CD4-positive, alpha-beta T cell (primary cell): Measurements from ENCODE around the gene EGFR. TPM values are rescaled to one million over a fixed set of nuclear protein-coding genes. Genes with fewer than 3 reads are reported as not detected.

Experiments used
- ATAC-seq: fragments of 200-7000 bp; cut with Tn5 transposase; one replicate; pipeline ENCODE4 v1.10.0; 2022; ENCODE audit warnings: mild to moderate bottlenecking; ENCODE audit not compliant: poor library complexity
- CTCF ChIA-PET: fragments of 350-600 bp; sonication (Branson Sonifier 250); formaldehyde crosslinking; loops from one replicate; lab custom pipeline; 2021; ENCODE audit warnings: antibody characterized with exemption, inconsistent platforms; lab: Charles Lee
- POLR2A ChIA-PET: fragments of 350-600 bp; sonication (Branson Sonifier 250); formaldehyde crosslinking; loops from one replicate; lab custom pipeline; 2021; ENCODE audit warnings: antibody characterized with exemption, inconsistent platforms; lab: Charles Lee
- DNase-seq, 14 experiments: peaks; one replicate each; pipeline ENCODE4 v3.0.0-alpha.2; 2013 to 2020; ENCODE audit warnings: mixed read lengths in 2 of 14
- H3K27ac ChIP-seq, 2 donors: one replicate each; pipeline versions ENCODE4 v1.5.1 to v1.7.0; 2013; ENCODE audit warnings: low read length in 2 of 2, low read depth in 1 of 2, mild to moderate bottlenecking in 1 of 2
- H3K27me3 ChIP-seq, 2 experiments: 1 replicate in 1 of 2; 2 replicates in 1 of 2; pipeline versions ENCODE4 v1.6.1 to v1.7.0; 2013; ENCODE audit warnings: low read length in 2 of 2, control low read depth in 1 of 2, mild to moderate bottlenecking in 1 of 2, moderate library complexity in 1 of 2; ENCODE audit not compliant: insufficient read depth in 2 of 2, control insufficient read depth in 1 of 2
- H3K36me3 ChIP-seq: one replicate; pipeline ENCODE4 v1.6.1; 2013; ENCODE audit warnings: low read length, control low read depth; ENCODE audit not compliant: insufficient read depth
- H3K4me1 ChIP-seq: one replicate; pipeline ENCODE4 v1.6.1; 2013; ENCODE audit warnings: low read length, control low read depth; ENCODE audit not compliant: insufficient read depth
- H3K4me3 ChIP-seq: one replicate; pipeline ENCODE4 v1.5.1; 2013; ENCODE audit warnings: mild to moderate bottlenecking, low read length, moderate library complexity
- H3K9me3 ChIP-seq, 2 experiments: 1 replicate in 1 of 2; 2 replicates in 1 of 2; pipeline versions ENCODE4 v1.6.1 to v1.7.0; 2013; ENCODE audit warnings: low read length in 2 of 2, mild to moderate bottlenecking in 2 of 2, control low read depth in 1 of 2, moderate library complexity in 1 of 2; ENCODE audit not compliant: control insufficient read depth in 1 of 2, insufficient read depth in 1 of 2
- H3K27ac Mint-ChIP-seq: one replicate; pipeline ENCODE4 v1.8.0; 2020; ENCODE audit warnings: mixed read lengths
- H3K27me3 Mint-ChIP-seq: one replicate; pipeline ENCODE4 v1.8.0; 2021; ENCODE audit warnings: mixed read lengths
- H3K36me3 Mint-ChIP-seq: one replicate; pipeline ENCODE4 v1.8.0; 2021; ENCODE audit warnings: low read depth, mixed read lengths
- H3K4me1 Mint-ChIP-seq: one replicate; pipeline ENCODE4 v1.8.0; 2021; ENCODE audit warnings: low read depth, mixed read lengths
- H3K4me3 Mint-ChIP-seq: one replicate; pipeline ENCODE4 v1.8.0; 2020; ENCODE audit warnings: mild to moderate bottlenecking, mixed read lengths
- H3K9me3 Mint-ChIP-seq: one replicate; pipeline ENCODE4 v1.8.0; 2020; ENCODE audit warnings: mixed read lengths
- intact Hi-C, 2 experiments: fragments of 100-400 bp; cut with DNase I in 1 of 2; cut with micrococcal nuclease in 1 of 2; formaldehyde crosslinking; loops; one replicate each; pipeline versions ENCODE4 v1.15.1 to v1.9.0; 2023 to 2025; cut with DNase I, micrococcal nuclease
- total RNA-seq, 174 experiments: library from RNA in 2 of 174; stranded (reverse) in 2 of 174; gene quantifications; one replicate each; pipeline ENCODE4 v1.2.3 and lab custom pipeline; 2021 to 2026
- TF ChIP-seq, protein P1 (sequence below): fragments of 200-600 bp; IDR thresholded peaks from one replicate; pipeline ENCODE4 v1.8.0; 2022; ENCODE audit warnings: antibody characterized with exemption, mild to moderate bottlenecking

EGFR gene
- total RNA-seq, 2 experiments from 2014 or later, result not detected

- H3K27ac Mint-ChIP-seq, result no peak overlapping the region
- ATAC-seq (no peak), DNase-seq (no peak)
- ChIA-PET CTCF (no interaction called here), POLR2A (no interaction called here)
- Histone ChIP-seq H3K4me3 (no peak overlapping the region), H3K9me3 (peaks cover 3 to 8% of the 10 kb centered on the region in 2 experiments), H3K27ac (no peak overlapping the region), H3K27me3 (peaks cover 7 to 12% of the 10 kb centered on the region in 2 experiments), H3K4me1 (no peaks in the 10 kb centered on the region), H3K36me3 (no peaks in the 10 kb centered on the region)
- TF ChIP-seq, protein P1, sequence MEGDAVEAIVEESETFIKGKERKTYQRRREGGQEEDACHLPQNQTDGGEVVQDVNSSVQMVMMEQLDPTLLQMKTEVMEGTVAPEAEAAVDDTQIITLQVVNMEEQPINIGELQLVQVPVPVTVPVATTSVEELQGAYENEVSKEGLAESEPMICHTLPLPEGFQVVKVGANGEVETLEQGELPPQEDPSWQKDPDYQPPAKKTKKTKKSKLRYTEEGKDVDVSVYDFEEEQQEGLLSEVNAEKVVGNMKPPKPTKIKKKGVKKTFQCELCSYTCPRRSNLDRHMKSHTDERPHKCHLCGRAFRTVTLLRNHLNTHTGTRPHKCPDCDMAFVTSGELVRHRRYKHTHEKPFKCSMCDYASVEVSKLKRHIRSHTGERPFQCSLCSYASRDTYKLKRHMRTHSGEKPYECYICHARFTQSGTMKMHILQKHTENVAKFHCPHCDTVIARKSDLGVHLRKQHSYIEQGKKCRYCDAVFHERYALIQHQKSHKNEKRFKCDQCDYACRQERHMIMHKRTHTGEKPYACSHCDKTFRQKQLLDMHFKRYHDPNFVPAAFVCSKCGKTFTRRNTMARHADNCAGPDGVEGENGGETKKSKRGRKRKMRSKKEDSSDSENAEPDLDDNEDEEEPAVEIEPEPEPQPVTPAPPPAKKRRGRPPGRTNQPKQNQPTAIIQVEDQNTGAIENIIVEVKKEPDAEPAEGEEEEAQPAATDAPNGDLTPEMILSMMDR, result no peak
- peaks cover 48% of the 10 kb centered on the region for H3K27me3 Mint-ChIP-seq
- peaks cover 18% of the 10 kb centered on the region for H3K9me3 Mint-ChIP-seq
- intact Hi-C loops, result no loop called here
- H3K4me1 Mint-ChIP-seq, result no peaks in the 10 kb centered on the region
- no peaks in the 10 kb centered on the region for H3K36me3 Mint-ChIP-seq
- H3K4me3 Mint-ChIP-seq, result no peak overlapping the region
Measured at GRCh38 chr7:55230014-55230413, 211.2 kb downstream of the EGFR start.

- H3K27ac ChIP-seq, result no peak overlapping the region
- H3K27me3 Mint-ChIP-seq, result peaks cover 53% of the 10 kb centered on the region
- TF ChIP-seq, protein P1, result no peak
- H3K4me3 ChIP-seq, result no peak overlapping the region
- H3K4me1 ChIP-seq, result no peaks in the 10 kb centered on the region
- H3K27me3 ChIP-seq, result peaks cover 7 to 12% of the 10 kb centered on the region in 2 experiments
- H3K4me1 Mint-ChIP-seq, result no peaks in the 10 kb centered on the region
- no peaks in the 10 kb centered on the region for H3K36me3 ChIP-seq
- H3K4me3 Mint-ChIP-seq, result no peak overlapping the region
- H3K9me3 ChIP-seq, result peaks cover 3 to 8% of the 10 kb centered on the region in 2 experiments
- H3K9me3 Mint-ChIP-seq, result peaks cover 18% of the 10 kb centered on the region
- DNase-seq (no peak), ATAC-seq (no peak)
- no peaks in the 10 kb centered on the region for H3K36me3 Mint-ChIP-seq
- H3K27ac Mint-ChIP-seq, result no peak overlapping the region
- POLR2A ChIA-PET, result no interaction called here
- CTCF ChIA-PET, result interaction anchor here (1.7 kb wide), 1 partner anchor 24 kb away, joined by 3 read pairs; no protein-coding TSS in a partner anchor
- intact Hi-C loops, result no loop called here
Measured at GRCh38 chr7:55231736-55232280, 213.0 kb downstream of the EGFR start.

DNA sequence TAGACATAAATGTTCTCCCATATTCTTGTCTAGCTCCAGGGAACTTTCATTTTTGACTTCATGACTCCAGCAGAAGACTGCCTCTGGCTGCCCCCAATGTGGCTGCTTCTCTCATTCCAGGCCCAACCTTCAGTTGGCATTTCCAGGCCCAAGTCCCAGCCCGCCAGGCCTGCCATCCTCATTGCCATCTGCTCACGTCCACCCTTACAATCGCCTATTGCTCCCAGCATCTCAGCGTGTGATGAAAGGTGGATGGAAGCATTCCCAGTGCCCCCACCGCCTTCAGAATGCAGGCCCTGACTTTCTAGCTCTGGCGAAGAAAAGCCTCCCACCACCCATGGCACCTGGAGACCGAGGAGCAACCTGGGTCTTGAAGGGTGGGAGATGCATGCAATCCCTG lies 214.2 kb downstream of the EGFR start:
- Histone ChIP-seq H3K9me3 (peaks cover 3 to 8% of the 10 kb centered on the region in 2 experiments), H3K4me3 (no peak overlapping the region), H3K4me1 (no peaks in the 10 kb centered on the region), H3K36me3 (no peaks in the 10 kb centered on the region), H3K27me3 (peaks cover 7 to 12% of the 10 kb centered on the region in 2 experiments), H3K27ac (no peak overlapping the region)
- Mint-ChIP-seq H3K27me3 (peaks cover 53% of the 10 kb centered on the region), H3K9me3 (peaks cover 18% of the 10 kb centered on the region), H3K36me3 (no peaks in the 10 kb centered on the region), H3K4me3 (no peak overlapping the region), H3K27ac (no peak overlapping the region), H3K4me1 (no peaks in the 10 kb centered on the region)
- DNase-seq, result no peak
- TF ChIP-seq, protein P1, result no peak
- no peak for ATAC-seq
- CTCF ChIA-PET, result no interaction called here
- intact Hi-C loops, result no loop called here
- POLR2A ChIA-PET, result no interaction called here
